ENCODE data around the gene RPL36A.

DNA sequence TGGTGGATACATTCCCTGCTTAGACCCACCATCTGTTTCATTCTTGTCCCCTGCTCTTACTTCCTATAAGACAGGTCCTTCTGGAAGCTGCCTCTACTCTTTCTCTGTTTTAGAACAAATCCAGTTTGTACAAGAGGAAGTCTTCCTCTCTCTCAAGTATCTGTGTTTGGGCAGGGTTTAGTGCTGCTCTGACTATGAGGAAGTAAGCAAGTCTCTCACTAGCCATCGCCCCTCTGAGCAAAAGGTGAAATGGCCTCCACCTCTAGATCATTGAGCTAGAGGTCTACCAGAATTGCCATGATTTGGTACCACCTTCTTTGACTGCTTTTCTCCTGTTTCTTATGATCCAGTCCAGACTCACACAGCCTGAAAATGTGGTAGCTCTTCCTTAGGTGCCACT, 13.3 kb upstream of the RPL36A start:
- TF ChIP-seq, protein P1, sequence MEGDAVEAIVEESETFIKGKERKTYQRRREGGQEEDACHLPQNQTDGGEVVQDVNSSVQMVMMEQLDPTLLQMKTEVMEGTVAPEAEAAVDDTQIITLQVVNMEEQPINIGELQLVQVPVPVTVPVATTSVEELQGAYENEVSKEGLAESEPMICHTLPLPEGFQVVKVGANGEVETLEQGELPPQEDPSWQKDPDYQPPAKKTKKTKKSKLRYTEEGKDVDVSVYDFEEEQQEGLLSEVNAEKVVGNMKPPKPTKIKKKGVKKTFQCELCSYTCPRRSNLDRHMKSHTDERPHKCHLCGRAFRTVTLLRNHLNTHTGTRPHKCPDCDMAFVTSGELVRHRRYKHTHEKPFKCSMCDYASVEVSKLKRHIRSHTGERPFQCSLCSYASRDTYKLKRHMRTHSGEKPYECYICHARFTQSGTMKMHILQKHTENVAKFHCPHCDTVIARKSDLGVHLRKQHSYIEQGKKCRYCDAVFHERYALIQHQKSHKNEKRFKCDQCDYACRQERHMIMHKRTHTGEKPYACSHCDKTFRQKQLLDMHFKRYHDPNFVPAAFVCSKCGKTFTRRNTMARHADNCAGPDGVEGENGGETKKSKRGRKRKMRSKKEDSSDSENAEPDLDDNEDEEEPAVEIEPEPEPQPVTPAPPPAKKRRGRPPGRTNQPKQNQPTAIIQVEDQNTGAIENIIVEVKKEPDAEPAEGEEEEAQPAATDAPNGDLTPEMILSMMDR (IDR thresholded peaks at IDR 0.05; ENCODE audit: low read depth, low read length, missing input control), result no peak
- TF ChIP-seq SP1 (IDR thresholded peaks at IDR 0.05) (no peak), TAF1 (conservative IDR thresholded peaks at IDR 0.05) (no peak), YY1 (IDR thresholded peaks at IDR 0.05) (no peak), JUND (IDR thresholded peaks at IDR 0.05) (no peak), RAD21 (IDR thresholded peaks at IDR 0.05) (no peak), GABPA (IDR thresholded peaks at IDR 0.05 in 1 of 2, conservative IDR thresholded peaks at IDR 0.05 in 1 of 2) (no peak), EGR1 (IDR thresholded peaks at IDR 0.05; ENCODE audit: low read depth in 2 of 2) (no peak)
- TF ChIP-seq, protein P2, sequence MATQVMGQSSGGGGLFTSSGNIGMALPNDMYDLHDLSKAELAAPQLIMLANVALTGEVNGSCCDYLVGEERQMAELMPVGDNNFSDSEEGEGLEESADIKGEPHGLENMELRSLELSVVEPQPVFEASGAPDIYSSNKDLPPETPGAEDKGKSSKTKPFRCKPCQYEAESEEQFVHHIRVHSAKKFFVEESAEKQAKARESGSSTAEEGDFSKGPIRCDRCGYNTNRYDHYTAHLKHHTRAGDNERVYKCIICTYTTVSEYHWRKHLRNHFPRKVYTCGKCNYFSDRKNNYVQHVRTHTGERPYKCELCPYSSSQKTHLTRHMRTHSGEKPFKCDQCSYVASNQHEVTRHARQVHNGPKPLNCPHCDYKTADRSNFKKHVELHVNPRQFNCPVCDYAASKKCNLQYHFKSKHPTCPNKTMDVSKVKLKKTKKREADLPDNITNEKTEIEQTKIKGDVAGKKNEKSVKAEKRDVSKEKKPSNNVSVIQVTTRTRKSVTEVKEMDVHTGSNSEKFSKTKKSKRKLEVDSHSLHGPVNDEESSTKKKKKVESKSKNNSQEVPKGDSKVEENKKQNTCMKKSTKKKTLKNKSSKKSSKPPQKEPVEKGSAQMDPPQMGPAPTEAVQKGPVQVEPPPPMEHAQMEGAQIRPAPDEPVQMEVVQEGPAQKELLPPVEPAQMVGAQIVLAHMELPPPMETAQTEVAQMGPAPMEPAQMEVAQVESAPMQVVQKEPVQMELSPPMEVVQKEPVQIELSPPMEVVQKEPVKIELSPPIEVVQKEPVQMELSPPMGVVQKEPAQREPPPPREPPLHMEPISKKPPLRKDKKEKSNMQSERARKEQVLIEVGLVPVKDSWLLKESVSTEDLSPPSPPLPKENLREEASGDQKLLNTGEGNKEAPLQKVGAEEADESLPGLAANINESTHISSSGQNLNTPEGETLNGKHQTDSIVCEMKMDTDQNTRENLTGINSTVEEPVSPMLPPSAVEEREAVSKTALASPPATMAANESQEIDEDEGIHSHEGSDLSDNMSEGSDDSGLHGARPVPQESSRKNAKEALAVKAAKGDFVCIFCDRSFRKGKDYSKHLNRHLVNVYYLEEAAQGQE (IDR thresholded peaks at IDR 0.05), result no peak
- TF ChIP-seq, protein P3, sequence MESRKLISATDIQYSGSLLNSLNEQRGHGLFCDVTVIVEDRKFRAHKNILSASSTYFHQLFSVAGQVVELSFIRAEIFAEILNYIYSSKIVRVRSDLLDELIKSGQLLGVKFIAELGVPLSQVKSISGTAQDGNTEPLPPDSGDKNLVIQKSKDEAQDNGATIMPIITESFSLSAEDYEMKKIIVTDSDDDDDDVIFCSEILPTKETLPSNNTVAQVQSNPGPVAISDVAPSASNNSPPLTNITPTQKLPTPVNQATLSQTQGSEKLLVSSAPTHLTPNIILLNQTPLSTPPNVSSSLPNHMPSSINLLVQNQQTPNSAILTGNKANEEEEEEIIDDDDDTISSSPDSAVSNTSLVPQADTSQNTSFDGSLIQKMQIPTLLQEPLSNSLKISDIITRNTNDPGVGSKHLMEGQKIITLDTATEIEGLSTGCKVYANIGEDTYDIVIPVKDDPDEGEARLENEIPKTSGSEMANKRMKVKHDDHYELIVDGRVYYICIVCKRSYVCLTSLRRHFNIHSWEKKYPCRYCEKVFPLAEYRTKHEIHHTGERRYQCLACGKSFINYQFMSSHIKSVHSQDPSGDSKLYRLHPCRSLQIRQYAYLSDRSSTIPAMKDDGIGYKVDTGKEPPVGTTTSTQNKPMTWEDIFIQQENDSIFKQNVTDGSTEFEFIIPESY (IDR thresholded peaks at IDR 0.05), result no peak

Data from liver (tissue), 3 donors.